Measurements from ENCODE around the gene FOXD3. TPM values are rescaled to one million over a fixed set of nuclear protein-coding genes. Genes with fewer than 3 reads are reported as not detected.
A peak's percentile ranks its signal among the peaks of the same experiment; 100 is the strongest.
"Not testable (repeated sequence)": the region's sequence is repeated elsewhere in the genome, so short reads cannot be mapped to it uniquely, and the experiment has no call there.

FOXD3 gene
- total RNA-seq, 2 donors from 2014 or later = 0.27 to 0.75 TPM

DNA sequence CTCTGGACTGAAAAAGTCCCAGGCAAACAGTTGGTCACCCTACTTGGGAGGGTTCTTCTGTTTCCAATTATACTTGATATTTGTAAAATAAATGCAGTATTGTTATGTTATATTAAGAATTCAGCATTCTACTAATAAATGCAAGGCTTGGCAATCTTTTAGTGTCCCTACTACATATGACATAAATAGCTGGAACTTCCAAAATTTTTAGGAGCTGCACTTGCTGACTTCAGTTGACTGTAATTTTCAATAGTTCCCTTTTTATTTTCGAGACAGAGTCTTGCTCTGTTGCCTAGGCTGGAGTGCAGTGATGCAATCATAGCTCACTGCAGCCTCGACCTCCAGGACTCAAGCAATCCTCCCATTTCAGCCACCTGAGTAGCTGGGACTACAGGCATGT lies 20.0 kb downstream of the FOXD3 start:
- DNase-seq (no peak), ATAC-seq (no peak)
- intact Hi-C loops (cut with DNase I, micrococcal nuclease) = no loop called here

DNA sequence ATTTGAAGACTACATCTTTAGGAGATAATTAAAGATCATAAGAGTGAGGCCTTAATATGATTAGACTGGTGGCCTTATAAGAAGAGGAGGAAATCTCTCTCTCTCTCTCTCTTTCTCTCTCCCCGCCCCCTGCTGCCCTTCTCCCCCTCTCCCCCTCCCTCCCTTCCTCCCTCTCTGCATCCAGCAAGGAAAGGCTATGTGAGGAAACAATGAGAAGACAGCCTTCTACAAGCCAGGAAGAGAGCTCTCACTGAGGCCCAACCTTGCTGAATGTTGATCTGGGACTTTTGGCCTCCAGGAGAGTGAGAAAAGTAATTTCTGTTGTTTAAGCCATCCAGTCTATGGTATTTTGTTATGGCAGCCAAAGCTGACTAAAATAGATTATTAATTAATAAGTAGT lies 21.6 kb downstream of the FOXD3 start:
- intact Hi-C loops (cut with DNase I, micrococcal nuclease) = no loop called here
- DNase-seq (no peak), ATAC-seq (no peak)

DNA sequence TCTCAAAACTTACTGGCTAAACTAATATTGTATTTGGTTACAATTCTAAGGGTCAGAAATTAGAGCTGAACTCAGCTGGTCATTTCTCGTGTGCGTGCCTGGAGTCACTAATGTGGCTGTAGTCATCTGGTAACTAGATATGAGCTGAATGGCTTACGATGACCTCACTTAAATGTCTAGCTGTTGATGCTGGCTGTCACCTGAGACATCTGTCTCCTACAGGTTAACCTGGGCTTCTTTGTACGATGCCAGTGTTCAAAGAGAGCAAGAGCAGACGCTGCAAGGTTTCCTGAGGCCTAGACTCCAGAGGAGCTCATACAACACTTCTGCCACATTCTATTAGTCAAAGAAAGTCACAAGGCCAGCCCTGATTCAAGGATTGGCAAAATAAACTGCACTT lies 28.0 kb downstream of the FOXD3 start:
- intact Hi-C loops (cut with DNase I, micrococcal nuclease) = no loop called here
- ATAC-seq = no peak

DNA sequence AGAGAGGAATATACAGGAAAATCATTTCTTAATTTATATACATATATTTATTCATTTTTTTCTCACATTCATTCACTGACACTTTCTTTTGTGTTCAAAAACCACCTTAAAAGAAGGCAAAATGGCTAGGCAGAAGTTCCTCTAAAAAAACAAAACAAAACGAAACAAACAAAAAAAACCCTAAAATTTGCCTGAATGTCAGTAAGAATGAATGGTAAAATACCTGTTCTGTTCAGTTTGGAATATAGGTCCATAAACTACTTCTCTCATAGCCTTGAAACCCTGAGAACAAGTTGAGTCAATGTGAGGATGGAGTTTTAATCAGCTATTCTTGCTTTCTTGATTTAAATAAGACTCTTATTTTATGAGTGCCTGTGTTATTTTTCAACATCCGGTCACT lies 30.4 kb downstream of the FOXD3 start:
- intact Hi-C loops (cut with DNase I, micrococcal nuclease) = no loop called here
- no peak for ATAC-seq
- no peak for DNase-seq

More for the DNA sequence above, 28.0 kb downstream of the FOXD3 start:
- DNase-seq = no peak

DNA sequence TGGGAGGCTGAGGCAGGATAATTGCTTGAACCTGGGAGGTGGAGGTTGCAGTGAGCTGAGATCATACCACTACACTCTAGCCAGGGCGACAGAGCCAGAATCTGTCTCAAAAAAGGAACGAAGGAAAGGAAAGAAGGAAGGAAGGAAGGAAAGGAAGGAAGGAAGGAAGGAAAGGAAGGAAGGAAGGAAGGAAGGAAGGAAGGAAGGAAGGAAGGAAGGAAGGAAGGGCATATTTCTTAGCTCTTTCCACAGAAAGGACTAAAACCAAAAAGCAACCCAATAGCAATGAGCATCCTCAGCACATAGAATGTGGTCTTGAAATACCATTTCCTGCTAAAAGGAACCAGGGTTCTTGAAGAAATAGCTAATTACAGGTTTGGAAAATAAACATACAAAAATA lies 33.9 kb downstream of the FOXD3 start:
- DNase-seq; ATAC-seq; intact Hi-C loops (cut with DNase I, micrococcal nuclease): not testable (repeated sequence)

DNA sequence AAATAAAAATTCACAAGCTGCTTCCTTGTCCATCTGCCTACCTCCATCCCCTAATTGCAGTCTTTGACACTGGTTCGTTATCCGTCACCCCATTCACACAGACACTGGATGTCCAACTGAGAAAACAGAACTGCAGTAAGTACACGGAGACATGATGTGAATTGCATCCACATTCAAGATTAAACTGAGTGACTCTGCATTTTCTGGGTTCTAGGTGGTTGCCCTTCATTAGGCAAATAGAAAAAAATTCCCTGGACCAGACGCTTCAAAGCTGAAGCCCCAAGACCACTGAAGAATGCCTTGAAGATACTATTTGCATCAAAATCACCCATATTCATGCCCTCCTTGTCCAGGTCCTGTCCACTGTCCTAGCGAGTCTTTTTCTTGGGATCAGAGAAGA lies 37.2 kb downstream of the FOXD3 start:
- DNase-seq (no peak), ATAC-seq (no peak)
- intact Hi-C loops (cut with DNase I, micrococcal nuclease) = no loop called here

DNA sequence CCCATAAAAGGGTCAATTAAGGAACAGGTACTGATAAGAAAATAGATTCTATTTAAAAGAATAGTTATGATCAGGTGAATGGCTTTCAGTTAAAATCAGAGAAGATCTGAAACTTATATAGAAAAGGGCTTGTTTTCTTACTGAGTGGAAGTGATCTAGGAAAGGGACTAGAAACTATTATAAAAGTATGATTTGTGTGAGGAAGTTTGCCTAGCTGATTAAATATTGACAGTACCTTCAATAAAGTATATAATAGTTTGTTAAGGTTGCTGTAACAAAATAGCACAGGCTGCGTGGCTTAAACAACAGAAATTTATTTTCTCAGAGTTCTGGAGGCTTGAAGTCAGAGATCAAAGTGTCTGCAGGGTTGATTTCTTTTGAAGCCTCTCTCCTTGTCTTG lies 39.7 kb downstream of the FOXD3 start:
- peak; percentile 56 for ATAC-seq
- intact Hi-C loops (cut with DNase I, micrococcal nuclease) = no loop called here

DNA sequence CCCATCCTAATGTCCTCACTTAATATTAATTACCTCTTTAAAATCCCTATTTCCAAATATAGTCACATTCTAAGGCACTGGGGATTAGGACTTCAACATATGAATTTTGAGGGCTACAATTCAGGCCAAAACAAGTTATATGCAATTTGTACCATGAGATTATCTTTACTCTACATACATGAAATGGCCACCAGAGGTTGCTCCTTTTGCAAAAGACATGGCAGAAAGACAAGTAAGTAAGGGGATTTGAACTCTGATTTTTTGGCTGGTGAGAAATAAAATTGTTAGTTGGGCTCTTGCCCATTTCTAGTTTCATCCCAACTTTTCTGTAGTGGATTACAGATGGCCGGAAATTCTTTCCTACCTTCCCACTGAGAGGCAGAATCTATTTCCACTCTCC lies 40.2 kb downstream of the FOXD3 start:
- DNase-seq (no peak), ATAC-seq (no peak)
- intact Hi-C loops (cut with DNase I, micrococcal nuclease) = no loop called here

More for the DNA sequence above, 39.7 kb downstream of the FOXD3 start:
- no peak for DNase-seq

DNA sequence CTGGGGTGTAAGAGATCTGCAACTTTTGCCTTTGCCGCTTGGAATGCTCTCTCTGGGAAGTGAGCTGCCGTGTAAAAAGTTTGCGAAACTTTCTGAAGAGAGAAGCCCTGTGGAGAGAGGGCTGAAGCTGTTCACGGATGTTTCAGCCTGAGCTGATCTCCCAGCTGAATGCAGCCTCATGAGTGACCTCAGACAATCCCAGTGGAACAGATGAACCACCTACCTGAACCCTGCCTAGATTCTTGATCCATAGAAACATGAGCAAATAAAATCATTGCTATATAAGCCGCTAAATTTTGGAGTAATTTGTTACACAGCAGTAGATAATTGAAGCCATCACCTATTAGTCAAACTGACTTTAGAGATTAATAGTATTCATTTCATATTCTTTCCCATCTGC lies 40.6 kb downstream of the FOXD3 start:
- no peak for DNase-seq
- intact Hi-C loops (cut with DNase I, micrococcal nuclease) = no loop called here
- ATAC-seq = no peak

DNA sequence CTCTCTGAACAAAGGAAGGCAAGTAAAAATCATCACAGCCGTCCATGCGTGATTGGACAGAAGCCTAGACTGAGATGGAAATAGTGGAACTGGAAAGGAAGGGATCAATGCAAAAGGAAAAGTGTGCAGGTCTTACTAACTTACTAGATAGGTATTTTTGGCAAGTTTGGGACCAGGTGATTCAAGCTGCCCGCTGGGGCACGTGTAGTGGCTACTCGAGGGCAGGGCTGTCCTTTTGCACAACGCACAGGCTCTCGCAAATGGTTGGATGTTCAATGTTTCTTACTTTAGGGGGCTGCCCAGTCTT lies 44.5 kb downstream of the FOXD3 start:
- ATAC-seq (no peak), DNase-seq (no peak)
- intact Hi-C loops (cut with DNase I, micrococcal nuclease) = no loop called here

DNA sequence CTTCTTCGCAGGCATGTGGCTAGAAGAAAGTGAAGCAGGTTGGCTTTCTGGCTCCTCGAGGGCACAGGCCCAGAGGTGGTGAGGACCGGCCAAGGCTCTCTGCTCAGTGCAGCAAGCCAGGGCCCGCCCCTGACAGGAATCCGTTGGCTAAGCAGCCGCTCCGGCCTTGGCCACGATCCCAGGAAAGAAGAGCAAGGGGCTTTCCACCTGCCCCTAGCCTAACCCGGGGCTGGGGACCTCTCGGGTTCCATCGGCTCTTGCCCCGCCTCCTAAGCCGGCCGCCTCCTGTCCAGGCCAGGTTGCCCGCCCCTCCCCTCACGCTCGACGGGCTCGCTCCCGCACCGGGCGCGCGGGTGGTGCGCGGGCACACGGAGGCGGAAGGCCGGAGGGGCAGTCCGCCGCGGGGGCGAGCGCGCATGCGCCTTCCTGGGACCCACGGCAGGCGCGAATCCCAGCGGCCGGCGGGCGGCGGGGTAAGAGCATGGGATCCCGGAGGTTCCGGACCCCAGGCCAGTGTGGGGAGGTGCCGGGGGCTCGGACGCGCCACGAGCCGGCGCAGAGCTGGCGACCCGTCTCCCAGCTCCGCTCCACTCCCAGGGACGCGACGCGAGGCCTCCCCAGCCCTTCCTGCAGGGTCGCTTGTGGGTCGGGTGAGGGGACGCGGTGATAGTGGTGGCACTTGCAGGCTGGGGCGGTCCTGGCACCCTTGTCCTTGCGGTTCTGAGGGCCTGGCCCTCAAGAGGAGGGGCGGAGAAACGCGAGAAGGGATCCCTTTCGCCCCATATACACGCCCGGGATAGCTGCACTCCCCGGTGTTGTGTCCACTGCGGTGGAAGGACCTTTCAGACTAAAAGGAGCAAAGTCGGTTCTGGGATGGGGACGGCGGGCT lies 45.1 kb downstream of the FOXD3 start, which contains the start of gene ALG6:
TSS of gene ALG6 (plus strand) at position 413 of the 889 bp plus-strand sequence. CDS start 3,351 bp downstream, outside the sequence.
- peak; percentile 91 to 95 for DNase-seq
- peak; percentile 99 for ATAC-seq

DNA sequence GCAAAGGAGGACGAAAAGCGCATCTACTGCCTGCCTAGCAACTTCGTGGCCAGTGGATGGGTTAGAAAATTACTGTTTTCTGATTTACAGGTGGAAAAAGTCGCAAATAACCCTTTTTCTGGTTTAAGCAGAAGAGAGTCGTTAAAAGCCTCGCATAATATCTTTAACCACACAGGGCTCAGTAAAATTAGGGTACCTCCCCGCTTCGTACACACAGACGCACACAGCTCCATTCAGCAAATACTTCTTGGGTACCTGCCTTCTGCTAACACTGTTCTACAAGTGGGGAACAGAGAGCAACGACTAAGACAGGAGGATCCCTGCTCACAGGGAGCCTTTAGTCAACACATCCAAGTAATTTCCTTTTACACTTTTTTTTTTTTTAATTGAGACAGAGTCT lies 45.8 kb downstream of the FOXD3 start:
- no peak for ATAC-seq
- intact Hi-C loops (cut with DNase I, micrococcal nuclease) = no loop called here
- no peak for DNase-seq

More for the DNA sequence above, 45.1 kb downstream of the FOXD3 start, which contains the start of gene ALG6:
- intact Hi-C loops (cut with DNase I, micrococcal nuclease) = no loop called here

Small RNA genes lying within 50 kb of the gene (microRNA-seq; reads per million reads assigned to microRNA genes)
- 0 reads per million in 2 donors for gene MIR6068

Other genes with a start within 250 kb of the FOXD3 start
- gene ALG6, start 45.1 kb downstream of the FOXD3 start, total RNA-seq = 10 to 100 TPM in 1 of 2 donors, 1 to 10 TPM in 1; 9.7 to 12.8 TPM
- gene ITGB3BP, start 200.7 kb downstream of the FOXD3 start, total RNA-seq = 10 to 100 TPM; 11.5 to 12.7 TPM
- 1 to 10 TPM; 2.5 to 2.9 TPM for gene EFCAB7, start 201.0 kb downstream of the FOXD3 start, total RNA-seq